NCI-H510A treated with DMSO at 0.1 percent for 48 hours (cell line): ENCODE results near the gene VASH2.
"Not testable (repeated sequence)": the region's sequence is repeated elsewhere in the genome, so short reads cannot be mapped to it uniquely, and the experiment has no call there.

Experiments
- DNase-seq: peaks from one replicate; lab custom pipeline; 2025; lab: John Stamatoyannopoulos, UW

VASH2 gene

GRCh38 chr1:212950243-212951125, at the start of gene VASH2:
Gene VASH2 (plus strand): TSS chr1:212950541. CDS start chr1:212951543, 1,002 bp downstream.
- DNase-seq, result peak; percentile 86

- DNase-seq, result no peak
Measured at GRCh38 chr1:212901290-212901689, 49.1 kb upstream of the VASH2 start.

GRCh38 chr1:212902054-212902453, 48.3 kb upstream of the VASH2 start:
- DNase-seq, result no peak

- DNase-seq, result no peak
Measured at GRCh38 chr1:212903664-212904063, 46.7 kb upstream of the VASH2 start.

- not testable (repeated sequence) for DNase-seq
Measured at GRCh38 chr1:212908071-212908470, 42.3 kb upstream of the VASH2 start.

- DNase-seq, result no peak
Measured at GRCh38 chr1:212908971-212909370, 41.4 kb upstream of the VASH2 start.

GRCh38 chr1:212909652-212910063, 40.7 kb upstream of the VASH2 start:
- no peak for DNase-seq

- not testable (repeated sequence) for DNase-seq
Measured at GRCh38 chr1:212910213-212910612, 40.1 kb upstream of the VASH2 start.

GRCh38 chr1:212913638-212914037, 36.7 kb upstream of the VASH2 start:
- not testable (repeated sequence) for DNase-seq

- not testable (repeated sequence) for DNase-seq
Measured at GRCh38 chr1:212914110-212914509, 36.2 kb upstream of the VASH2 start.

GRCh38 chr1:212914789-212915188, 35.6 kb upstream of the VASH2 start:
- no peak for DNase-seq

- no peak for DNase-seq
Measured at GRCh38 chr1:212915245-212916091, 34.9 kb upstream of the VASH2 start.

GRCh38 chr1:212916481-212917133, 33.7 kb upstream of the VASH2 start:
- no peak for DNase-seq

- no peak for DNase-seq
Measured at GRCh38 chr1:212917134-212917485, 33.2 kb upstream of the VASH2 start.

- DNase-seq, result no peak
Measured at GRCh38 chr1:212917858-212918257, 32.5 kb upstream of the VASH2 start.

GRCh38 chr1:212918824-212919223, 31.5 kb upstream of the VASH2 start:
- DNase-seq, result no peak

GRCh38 chr1:212920246-212920645, 30.1 kb upstream of the VASH2 start:
- no peak for DNase-seq

- no peak for DNase-seq
Measured at GRCh38 chr1:212920896-212921295, 29.4 kb upstream of the VASH2 start.

- DNase-seq, result no peak
Measured at GRCh38 chr1:212922016-212922415, 28.3 kb upstream of the VASH2 start.

GRCh38 chr1:212926372-212926771, 24.0 kb upstream of the VASH2 start:
- DNase-seq, result no peak

- DNase-seq, result no peak
Measured at GRCh38 chr1:212928323-212929291, 21.7 kb upstream of the VASH2 start.
